ENCODE results near the gene ANKRD33B.

GRCh38 chr5:10658265-10658664 is 94.4 kb downstream of the ANKRD33B start:
- no peak for TF ChIP-seq POLR2AphosphoS5 (IDR thresholded peaks at IDR 0.05; ENCODE audit: insufficient read depth in 1 of 2, low read depth in 1 of 2)
- TF ChIP-seq CTCF (IDR thresholded peaks at IDR 0.05) = no peak

Measured in vagina (tissue), 2 donors.